Stimulated activated CD8-positive, alpha-beta memory T cell treated with anti-CD3 and anti-CD28 coated beads, Interleukin-7, amount 100 ng/mL, for 1 hour (primary cell): ENCODE measurements around the gene FNDC3A.
"Not testable (repeated sequence)": the region's sequence is repeated elsewhere in the genome, so short reads cannot be mapped to it uniquely, and the experiment has no call there.

ENCODE experiments used
- DNase-seq, 2 donors: peaks; one replicate each; pipeline ENCODE4 v3.0.0-alpha.2; 2020; ENCODE audit warnings: low read depth in 2 of 2

FNDC3A gene

DNA sequence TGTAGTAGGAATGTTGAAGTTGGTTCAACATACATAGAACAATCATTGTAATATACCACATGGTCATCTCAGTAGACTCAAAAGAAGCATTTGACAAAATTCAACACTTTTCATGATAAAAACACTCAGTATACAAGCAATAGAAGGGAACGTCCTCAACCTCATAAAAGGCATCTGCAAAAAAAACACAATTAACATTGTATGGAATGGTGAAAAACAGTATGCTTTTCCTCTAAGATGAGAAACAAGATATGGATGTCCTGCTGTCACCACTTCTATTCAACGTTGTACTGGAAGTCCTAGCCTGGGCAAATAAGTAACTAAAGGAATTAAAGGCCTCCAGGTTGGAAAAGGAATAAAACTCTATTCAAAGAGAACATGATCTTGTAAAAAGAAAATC is 54.5 kb downstream of the FNDC3A start:
- DNase-seq = no peak

DNA sequence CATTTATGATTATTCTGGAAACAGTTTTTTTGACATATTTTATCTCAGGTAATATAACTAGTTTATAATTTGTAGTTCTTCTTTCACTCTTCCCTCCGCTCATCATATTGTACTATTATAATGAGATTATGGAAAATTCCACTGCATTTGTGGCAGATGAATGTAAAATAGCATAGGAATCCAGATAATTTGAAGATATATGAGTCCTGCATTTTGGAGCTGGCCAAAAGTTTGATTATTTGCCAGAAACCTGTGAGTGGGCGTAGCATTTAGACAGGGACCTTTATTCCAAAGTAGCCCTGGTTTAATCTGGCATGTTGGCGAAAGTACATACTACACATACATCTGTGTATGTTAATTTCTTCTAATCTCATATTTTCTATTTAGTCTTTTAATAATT is 65.2 kb downstream of the FNDC3A start:
- DNase-seq = no peak

DNA sequence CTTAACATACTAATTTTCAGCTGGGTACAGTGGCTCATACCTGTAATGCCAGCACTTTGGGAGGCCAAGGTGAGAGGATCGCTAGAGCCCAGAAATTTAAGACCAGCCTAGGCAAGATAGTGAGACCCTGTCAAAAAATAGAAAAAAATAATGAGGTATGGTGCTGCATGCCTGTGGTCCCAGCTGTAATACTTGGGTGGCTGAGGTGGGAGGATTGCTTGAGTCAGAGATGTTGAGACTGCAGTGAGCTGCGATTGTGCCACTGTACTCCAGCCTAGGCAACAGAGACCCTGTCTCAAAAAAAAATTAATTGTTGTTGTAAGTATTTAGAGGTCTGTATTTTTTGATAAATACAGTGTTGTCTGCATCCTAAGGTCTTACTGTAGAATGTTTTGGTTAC is 66.8 kb downstream of the FNDC3A start:
- no peak for DNase-seq

- no peak for DNase-seq
Observed at GRCh38 chr13:49044008-49044407, 68.3 kb downstream of the FNDC3A start.

DNA sequence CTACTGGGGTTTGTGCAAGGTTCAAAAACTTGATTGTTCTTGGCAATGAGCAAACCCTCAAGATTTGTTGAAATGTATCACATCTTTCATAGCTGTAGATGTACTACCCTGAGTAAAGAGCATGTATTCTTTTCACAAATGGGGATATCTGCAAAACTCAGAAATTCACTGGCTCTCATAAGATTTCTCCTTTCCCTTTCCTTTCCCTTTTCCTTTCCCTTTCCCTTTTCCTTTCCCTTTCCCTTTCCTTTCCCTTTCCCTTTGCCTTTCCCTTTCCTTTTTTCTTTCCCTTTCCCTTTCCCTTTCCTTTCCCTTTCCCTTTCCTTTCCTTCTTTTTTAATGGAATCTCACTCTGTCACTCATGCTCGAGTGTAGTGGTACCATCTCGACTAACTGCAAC is 69.1 kb downstream of the FNDC3A start:
- no peak for DNase-seq

DNA sequence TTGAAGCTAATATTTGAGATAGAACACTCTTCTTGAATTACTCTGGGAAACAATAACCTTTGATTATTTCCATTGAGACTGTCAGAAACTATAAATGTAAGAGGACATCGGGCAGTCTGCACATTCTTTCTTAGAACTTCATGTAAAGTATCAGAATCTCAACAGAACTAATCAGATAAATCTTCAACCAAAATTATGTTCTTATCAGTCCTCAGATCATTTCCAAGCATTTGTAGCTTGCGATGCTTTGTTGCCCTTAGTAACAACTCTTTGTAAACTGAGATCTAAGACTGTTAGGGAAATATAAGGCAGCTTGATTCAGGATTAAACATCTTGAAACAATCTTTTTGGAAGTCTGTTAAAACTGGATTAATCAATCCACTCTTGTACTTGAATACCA is 70.3 kb downstream of the FNDC3A start:
- DNase-seq = no peak

DNA sequence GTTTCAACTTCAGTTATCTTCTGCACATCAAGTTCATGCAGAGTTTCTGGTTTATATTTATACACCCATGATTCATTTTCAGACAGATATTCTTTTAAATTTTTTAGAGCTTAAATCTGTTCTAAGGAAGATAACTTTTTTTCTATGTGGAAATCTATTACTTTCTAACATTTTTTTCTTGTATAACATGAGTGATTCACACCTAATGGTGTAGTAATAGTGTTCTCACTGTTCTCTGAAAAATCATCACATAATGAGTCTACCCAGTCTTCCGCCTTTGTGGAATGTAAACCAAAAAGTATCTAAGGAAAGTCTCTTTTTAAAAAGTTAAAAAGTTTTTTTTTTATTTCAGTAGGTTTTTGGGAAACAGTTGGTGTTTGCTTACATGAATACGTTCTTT is 70.8 kb downstream of the FNDC3A start:
- DNase-seq = no peak

GRCh38 chr13:49052813-49053212 is 77.1 kb downstream of the FNDC3A start:
- DNase-seq = no peak

DNA sequence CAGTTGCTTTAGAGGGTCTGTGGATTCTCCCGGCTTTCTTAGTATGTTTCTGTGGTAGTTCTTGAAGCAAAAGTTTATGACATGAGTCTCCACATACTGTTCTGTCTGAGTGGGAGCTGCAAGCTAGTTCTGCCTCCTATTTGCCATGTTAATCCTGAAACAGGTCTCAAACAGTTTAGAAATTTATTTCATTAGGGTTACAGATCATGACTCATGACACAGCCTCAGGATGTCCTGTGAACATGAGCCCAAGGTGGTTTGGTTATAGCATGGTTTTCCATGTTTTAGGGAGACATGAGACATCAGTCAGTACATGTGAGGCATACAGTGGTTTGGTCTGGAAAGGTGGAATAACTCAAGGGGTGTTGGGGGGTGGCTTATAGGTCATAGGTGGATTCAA is 77.5 kb downstream of the FNDC3A start:
- DNase-seq = no peak

DNA sequence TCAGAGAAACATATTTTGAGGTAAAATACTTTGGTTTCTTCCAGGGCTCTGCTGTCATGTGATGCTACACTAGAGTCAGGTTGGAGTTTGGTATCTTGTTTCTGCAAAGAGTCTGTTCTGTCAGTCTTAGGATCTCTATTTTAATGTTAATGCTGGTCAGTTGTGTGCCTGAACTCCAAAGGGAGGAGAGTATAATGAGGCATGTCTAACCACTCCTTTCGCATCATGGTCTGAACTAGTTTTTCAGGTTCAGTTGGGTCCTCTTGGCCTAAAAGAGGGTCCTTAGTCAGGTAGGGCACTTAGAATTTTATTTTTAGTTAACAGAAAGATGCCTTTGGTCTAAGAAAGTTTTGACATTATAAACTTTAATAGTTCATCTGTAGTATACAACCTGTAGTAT is 78.2 kb downstream of the FNDC3A start:
- no peak for DNase-seq

GRCh38 chr13:49055021-49055420 is 79.3 kb downstream of the FNDC3A start:
- DNase-seq = no peak

- DNase-seq = no peak
Observed at GRCh38 chr13:49057176-49057575, 81.5 kb downstream of the FNDC3A start.

GRCh38 chr13:49058761-49059160 is 83.0 kb downstream of the FNDC3A start:
- no peak for DNase-seq

DNA sequence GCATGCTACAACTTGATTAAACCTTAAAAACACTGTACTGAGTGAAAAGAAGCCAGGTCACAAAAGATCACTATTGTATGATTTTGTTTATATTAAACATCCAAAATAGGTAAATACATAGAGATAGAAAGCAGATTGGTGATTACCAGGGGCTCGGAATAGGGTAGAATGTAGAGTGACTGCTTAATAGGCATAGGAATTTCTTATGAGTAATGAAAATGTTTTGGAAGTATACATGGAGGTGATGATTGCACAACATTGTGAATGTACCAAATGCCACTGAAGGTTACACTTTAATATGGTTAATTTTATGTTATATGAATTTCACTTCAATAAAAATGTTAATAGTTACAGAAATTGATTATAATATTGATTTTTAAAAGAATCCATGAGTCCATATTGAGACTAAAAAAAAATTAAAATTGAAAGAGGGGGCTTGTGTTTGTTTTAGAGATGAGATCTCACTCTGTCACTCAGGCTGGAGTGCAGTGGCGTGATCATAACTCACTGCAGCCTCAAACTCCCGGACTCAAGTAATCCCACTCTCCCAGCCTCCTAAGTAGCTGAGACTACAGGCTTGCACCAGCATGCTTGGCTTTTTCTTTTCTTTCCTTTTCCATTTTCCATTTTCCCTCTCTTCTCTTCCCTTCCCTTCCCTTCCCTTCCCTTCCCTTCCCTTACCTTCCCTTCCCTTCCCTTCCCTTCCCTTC is 85.1 kb downstream of the FNDC3A start:
- DNase-seq = no peak

GRCh38 chr13:49061388-49061752 is 85.7 kb downstream of the FNDC3A start:
- not testable (repeated sequence) for DNase-seq

GRCh38 chr13:49062297-49062896 is 86.7 kb downstream of the FNDC3A start:
- DNase-seq = no peak

DNA sequence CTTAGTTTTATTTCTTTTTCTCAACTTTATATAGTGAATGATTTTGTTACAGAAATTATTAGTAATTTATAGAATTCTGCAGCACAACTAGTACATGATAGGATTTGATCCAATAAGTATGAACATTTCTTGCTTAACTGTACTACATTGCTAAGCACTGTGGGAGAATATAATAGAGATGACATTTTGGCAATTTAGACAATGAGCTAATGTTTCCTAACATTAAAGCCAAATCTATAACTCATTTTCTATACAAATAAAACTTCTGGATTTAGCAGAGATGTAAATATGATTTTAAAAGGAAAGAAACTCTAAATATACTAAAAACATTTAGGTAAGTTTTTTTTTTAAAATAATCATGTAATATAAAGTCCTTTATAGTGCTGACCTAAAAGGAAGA is 87.3 kb downstream of the FNDC3A start:
- DNase-seq = no peak

- DNase-seq = no peak
Observed at GRCh38 chr13:49063497-49063896, 87.8 kb downstream of the FNDC3A start.

- DNase-seq = no peak
Observed at GRCh38 chr13:49064476-49064875, 88.8 kb downstream of the FNDC3A start.

- no peak for DNase-seq
Observed at GRCh38 chr13:49066856-49067255, 91.1 kb downstream of the FNDC3A start.

GRCh38 chr13:49068498-49068897 is 92.8 kb downstream of the FNDC3A start:
- DNase-seq = not testable (repeated sequence)

- DNase-seq = not testable (repeated sequence)
Observed at GRCh38 chr13:49070021-49070420, 94.3 kb downstream of the FNDC3A start.

DNA sequence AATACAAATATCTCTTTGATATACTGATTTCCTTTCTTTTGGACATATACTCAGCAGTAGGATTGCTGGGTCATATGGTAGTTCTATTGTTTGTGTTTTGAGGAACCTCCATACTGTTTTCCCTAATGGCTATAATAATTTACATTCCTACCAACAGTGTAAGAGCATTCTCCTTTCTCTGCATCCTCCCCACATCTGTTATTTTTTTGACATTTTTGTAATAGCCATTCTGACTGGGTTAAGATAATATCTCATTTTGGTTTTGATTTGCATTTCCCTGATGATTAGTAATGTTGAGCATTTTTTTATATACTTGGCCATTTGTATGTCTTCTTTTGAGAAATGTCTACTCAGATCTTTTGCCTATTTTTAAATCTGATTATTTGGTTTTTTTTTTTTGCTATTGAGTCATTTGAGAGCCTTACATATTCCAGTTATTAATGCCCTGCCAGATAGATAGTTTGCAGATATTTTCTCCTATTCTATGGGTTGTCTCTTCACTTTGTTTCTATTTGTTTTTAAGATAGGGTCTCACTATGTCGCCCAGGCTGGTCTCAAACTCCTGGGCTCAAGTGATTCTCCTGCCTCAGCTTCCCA is 95.7 kb downstream of the FNDC3A start:
- DNase-seq = no peak
